ENCODE results near the gene HELZ. TPM values are rescaled to one million over a fixed set of nuclear protein-coding genes. Genes with fewer than 3 reads are reported as not detected.
"Not testable (repeated sequence)": the region's sequence is repeated elsewhere in the genome, so short reads cannot be mapped to it uniquely, and the experiment has no call there.

Gene HELZ
- total RNA-seq, 1 donor from 2014 or later, result 86.0 TPM

- intact Hi-C loops (cut with DNase I), result no loop called here
- ATAC-seq (no peak), DNase-seq (ENCODE audit: low spot score) (no peak)
Observed at GRCh38 chr17:67161573-67161972, 83.4 kb downstream of the HELZ start.

GRCh38 chr17:67160791-67161190 lies 84.2 kb downstream of the HELZ start:
- ATAC-seq (no peak), DNase-seq (ENCODE audit: low spot score) (no peak)
- intact Hi-C loops (cut with DNase I), result no loop called here

DNA sequence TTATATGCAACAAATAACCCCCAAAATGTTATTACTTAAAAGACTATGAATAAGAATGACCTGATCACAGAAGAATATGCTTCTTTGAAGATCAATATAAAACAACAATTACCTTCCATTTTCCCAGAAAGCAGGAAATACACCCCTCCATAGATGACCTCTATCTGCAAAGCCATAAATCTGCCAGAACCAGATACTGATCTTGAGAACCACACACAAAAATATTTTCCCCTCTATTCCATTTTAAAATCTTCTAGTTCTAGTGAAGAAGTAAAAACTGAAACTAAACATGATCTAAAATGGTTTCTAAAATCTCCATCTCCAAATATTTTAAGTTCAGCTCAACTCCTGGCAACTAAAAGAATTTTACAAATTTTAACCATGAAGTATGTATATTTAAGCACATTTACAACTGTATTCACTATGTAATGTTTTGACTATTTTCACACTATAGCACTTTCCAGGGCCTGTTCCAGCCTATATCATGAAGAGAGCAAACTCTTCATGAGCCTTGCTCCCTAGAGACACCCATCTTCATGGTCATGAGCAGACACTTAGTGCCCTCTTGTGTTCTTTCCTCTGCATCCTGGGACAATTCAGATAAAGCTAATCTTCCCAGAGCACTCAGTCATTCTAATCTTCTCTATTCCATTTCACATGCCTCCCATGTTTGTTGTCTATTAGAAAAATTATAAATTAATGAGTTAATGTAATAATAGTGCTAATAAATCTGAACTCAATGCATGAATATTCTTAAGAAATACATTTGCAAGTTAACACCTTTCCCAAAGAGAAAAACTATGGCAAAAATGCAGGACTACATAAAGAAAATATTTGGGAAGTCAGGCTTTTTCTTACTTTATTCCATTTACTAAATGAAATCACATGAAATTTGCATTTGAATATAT lies 87.0 kb downstream of the HELZ start:
- intact Hi-C loops (cut with DNase I), result no loop called here
- ATAC-seq (no peak), DNase-seq (ENCODE audit: low spot score) (no peak)

- no peak for ATAC-seq
- intact Hi-C loops (cut with DNase I), result no loop called here
- no peak for DNase-seq (ENCODE audit: low spot score)
Observed at GRCh38 chr17:67156269-67157199, 88.5 kb downstream of the HELZ start.

- intact Hi-C loops (cut with DNase I), result no loop called here
- no peak for ATAC-seq
- DNase-seq (ENCODE audit: low spot score), result no peak
Observed at GRCh38 chr17:67152824-67153223, 92.2 kb downstream of the HELZ start.

GRCh38 chr17:67151717-67152116 lies 93.3 kb downstream of the HELZ start:
- ATAC-seq, result no peak
- intact Hi-C loops (cut with DNase I), result no loop called here

DNA sequence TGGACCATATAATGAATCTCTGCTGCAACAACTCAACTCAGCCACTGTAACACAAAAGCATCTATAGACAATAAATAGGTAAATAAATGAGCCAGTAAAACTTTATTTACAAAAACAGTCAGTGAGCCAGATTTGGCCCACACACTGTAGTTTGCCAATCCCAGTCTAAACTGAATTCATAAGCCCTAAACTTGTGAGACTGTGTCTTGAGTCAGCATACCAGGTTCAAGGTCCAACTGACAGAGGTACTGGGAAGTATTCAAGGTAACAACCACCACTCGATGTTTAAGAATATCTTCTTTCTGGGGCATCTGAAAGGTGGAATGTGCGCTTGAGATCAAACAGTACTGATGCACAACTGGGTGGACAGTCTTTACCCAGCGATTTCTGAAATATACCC lies 94.2 kb downstream of the HELZ start:
- ATAC-seq, result no peak
- intact Hi-C loops (cut with DNase I), result no loop called here
- DNase-seq (ENCODE audit: low spot score), result no peak

More at GRCh38 chr17:67151717-67152116, 93.3 kb downstream of the HELZ start:
- no peak for DNase-seq (ENCODE audit: low spot score)

DNA sequence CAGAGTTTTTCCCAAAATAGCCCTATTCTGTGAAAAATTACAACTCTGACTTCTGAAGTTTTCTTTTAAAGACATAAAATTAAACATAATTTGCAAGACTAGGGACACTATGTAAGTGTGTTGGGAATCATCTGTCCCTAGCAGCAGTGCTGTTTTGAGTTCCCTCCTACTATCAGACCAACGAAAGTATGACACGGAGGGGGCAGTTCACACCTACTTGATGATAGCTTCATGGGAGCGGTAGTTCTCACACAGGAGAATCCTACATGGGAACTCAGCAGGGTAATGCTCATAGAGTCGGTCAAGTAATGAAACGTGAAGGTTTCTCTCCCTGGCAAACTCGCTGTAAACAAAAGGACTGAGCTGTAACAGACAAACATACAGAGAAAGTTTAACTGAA lies 96.6 kb downstream of the HELZ start:
- intact Hi-C loops (cut with DNase I), result no loop called here
- ATAC-seq, result no peak
- no peak for DNase-seq (ENCODE audit: low spot score)

DNA sequence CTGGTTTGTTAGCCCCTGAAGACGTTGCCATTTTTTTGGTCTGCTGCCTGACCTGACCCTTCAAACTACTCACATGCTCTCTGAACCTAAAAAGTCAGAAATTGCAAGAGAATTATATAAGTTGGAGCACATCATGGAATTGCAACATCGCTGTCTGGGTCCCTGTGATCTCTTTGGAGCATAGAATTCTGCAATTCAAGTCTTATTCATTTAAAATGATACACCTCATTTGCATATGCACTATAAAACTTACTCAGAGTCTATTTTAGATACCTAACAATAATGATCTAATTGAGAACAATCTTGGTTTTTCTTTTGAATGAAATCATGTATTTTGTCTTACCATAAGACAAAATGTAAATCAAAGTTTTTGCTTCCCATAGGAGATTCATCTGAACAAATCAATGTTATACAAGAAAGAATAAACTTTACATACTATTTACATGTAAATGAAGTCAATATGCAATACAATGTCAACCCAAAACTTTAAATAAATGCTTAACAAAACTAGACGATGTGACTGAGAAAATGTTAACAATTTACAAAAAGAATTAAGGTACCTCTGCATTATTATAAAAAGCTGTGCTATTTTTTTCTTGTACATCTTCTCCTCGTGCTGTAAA lies 99.7 kb downstream of the HELZ start:
- intact Hi-C loops (cut with DNase I), result no loop called here
- no peak for DNase-seq (ENCODE audit: low spot score)
- ATAC-seq, result no peak

DNA sequence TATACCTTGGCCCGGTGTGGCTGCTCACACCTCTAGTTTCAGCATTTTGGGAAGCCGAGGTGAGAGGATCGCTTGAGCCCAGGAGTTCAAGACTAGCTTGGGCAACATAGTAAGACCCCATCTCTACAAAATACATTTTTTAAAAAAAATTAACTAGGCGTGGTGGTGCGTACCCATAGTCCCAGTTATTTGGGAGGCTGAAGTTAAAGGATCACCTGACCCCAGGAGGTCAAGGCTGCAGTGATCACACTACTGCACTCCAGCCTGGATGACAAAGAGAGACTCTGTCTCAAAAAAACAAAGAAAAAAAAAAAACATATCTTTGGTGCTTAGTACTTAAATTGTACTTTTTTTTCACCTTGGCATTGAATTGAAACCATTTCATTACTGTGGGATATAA lies 101.7 kb downstream of the HELZ start:
- DNase-seq (ENCODE audit: low spot score) (no peak), ATAC-seq (no peak)
- intact Hi-C loops (cut with DNase I), result no loop called here

DNA sequence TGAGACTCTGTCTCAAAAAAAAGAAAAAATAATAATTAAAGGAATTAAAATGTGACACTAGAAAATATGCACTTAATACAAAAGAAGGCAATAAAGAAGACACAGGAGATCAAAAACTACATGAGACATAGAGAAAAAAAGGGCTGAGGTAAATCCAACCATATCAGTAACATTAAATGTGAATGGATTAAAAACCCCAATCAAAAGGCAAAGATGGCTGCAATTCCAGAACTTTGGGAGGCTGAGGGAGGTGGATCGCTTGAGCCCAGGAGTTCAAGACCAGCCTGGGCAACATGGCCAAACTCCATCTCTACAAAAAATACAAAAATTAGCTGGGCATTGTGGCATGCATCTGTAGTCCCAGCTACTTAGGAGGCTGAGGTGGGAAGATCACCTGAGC lies 103.0 kb downstream of the HELZ start:
- DNase-seq (ENCODE audit: low spot score); ATAC-seq; intact Hi-C loops (cut with DNase I): not testable (repeated sequence)

DNA sequence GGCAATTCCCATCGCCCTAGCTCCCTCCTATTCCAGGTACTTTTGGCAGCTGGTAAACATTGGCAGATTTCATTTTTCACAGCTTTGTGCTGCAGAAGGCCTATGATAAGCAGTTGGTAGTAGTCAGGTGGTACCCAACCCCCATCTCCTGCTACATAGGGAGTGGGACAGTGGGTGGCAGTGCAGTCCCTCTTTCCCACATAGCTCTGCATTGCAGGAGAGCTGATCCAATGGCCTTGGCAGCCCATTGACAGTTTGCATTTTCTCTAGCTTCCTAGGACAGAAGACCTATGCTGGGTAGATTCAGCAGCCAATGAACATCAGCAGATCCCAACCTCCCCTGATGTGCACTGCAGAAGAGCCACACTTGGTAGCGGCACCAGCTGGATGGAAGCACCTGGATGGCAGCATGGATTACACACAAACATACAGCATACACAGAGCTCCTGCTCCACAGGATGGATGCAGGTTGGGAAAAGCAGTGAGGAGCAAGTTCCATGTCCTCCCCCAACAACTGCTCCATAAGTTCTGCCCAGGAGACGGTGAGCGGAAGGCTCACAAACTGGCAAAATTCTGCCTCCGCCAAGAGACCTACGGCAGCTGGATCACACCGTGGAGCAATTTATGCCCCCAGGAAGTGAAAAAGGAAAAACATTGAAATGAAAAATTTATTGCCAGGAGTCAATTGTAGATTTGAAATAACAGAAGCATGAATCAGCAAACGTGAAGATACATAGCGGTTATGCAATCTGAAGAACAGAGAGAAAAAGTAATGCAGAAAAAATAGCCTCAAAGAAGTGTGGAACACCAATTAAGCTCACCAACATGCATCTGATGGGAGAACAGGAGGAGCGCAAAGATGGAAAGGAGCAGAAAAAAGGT lies 105.0 kb downstream of the HELZ start:
- DNase-seq (ENCODE audit: low spot score), result no peak
- peak; percentile 26 for ATAC-seq
- intact Hi-C loops (cut with DNase I), result no loop called here

DNA sequence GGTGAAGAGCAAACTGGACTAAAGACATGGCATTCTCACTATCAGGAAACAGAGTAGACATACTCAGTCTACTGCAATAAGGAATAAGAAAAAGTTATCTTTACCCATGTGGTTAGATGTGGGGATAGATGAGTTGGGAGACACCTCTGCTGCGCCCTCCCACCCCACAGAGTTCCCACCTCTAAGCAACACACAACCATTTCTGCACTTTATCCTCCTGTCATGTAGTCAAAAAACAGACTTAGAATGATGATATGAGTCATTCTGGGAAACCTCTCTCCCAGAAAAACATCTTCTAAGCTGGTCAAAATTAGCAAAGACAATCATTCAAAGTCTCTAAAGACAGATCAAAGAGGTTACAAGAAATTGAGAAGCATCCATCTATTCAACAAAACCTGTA lies 105.7 kb downstream of the HELZ start:
- DNase-seq (ENCODE audit: low spot score), result no peak
- ATAC-seq, result no peak
- intact Hi-C loops (cut with DNase I), result no loop called here

DNA sequence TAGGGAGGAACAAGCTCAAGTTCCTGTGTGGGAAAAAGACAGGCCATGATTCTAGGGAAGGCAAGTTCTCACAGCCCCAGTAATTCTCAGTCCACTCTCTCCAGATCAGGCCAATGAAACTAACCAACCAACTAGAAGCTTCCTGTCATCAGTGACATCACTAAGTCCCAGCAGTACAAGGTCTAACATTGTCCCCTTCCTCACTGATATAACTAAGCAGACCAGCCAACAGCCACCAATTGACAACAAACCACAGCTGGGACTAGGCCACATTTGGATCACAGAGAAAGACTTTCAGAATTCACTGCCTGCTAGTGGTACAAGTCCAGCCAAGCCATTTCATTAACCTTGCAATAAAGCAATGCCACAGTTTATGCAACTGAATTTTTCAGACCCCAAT lies 106.6 kb downstream of the HELZ start:
- no peak for DNase-seq (ENCODE audit: low spot score)
- intact Hi-C loops (cut with DNase I), result no loop called here

GRCh38 chr17:67137860-67138259 lies 107.1 kb downstream of the HELZ start:
- intact Hi-C loops (cut with DNase I), result no loop called here
- no peak for ATAC-seq

More for the DNA sequence above, 106.6 kb downstream of the HELZ start:
- ATAC-seq, result no peak

GRCh38 chr17:67137026-67137370 lies 108.0 kb downstream of the HELZ start:
- no peak for DNase-seq (ENCODE audit: low spot score)
- intact Hi-C loops (cut with DNase I), result no loop called here
- no peak for ATAC-seq

More at GRCh38 chr17:67137860-67138259, 107.1 kb downstream of the HELZ start:
- no peak for DNase-seq (ENCODE audit: low spot score)

GRCh38 chr17:67136191-67137025 lies 108.6 kb downstream of the HELZ start:
- DNase-seq (ENCODE audit: low spot score) (no peak), ATAC-seq (no peak)
- intact Hi-C loops (cut with DNase I), result no loop called here

DNA sequence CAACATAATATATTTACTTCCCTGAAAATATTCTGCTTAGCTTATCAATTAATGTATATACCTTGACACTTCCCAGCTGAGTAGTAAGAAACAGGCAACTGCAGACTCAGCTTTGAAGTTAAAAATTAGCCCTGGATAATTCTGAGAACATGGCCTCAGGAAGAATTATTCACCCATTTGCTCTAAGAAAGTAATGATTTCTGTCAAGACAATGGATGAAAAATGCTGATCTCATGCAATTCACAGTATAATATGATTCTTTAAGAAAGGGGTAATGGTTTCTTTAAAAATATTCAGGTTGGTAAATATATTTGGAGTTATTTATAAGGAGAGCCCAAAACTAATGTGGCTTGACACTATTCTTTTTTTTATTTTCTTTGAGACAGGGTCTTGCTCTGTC lies 111.8 kb downstream of the HELZ start:
- ATAC-seq (no peak), DNase-seq (ENCODE audit: low spot score) (no peak)
- intact Hi-C loops (cut with DNase I), result no loop called here
